NCI-H446 (cell line): ENCODE data around the gene MOGAT1.
A peak's percentile ranks its signal among the peaks of the same experiment; 100 is the strongest.
"Not testable (repeated sequence)": the region's sequence is repeated elsewhere in the genome, so short reads cannot be mapped to it uniquely, and the experiment has no call there.

Experiments
- DNase-seq, 2 experiments: peaks; one replicate each; lab custom pipeline; 2025; lab: John Stamatoyannopoulos, UW

The MOGAT1 gene

GRCh38 chr2:222710736-222711135 is 39.3 kb downstream of the MOGAT1 start:
- no peak for DNase-seq

- DNase-seq: no peak
Measured at GRCh38 chr2:222711315-222711940, 40.0 kb downstream of the MOGAT1 start.

DNA sequence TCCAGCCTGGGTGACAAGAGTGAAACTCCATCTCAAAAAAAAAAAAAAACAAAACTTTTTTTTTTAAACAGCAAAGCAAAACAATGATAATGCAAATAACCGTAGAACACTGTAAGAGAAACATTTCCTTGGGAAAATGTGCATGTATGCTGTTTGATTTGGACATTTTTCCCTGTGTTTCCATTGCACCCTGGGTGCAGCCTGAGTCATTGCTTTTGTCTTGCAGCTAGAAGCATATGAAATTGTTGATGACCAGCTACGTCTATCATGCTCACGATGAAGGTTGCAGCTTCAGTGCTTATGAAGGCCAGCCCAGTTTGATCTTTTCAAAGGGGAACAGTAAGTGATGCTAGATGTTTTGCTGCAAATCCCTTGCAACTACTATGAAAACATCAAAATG is 41.5 kb downstream of the MOGAT1 start:
- no peak for DNase-seq

GRCh38 chr2:222714361-222715241 is 43.1 kb downstream of the MOGAT1 start:
- peak; percentile 10 to 25 for DNase-seq

DNA sequence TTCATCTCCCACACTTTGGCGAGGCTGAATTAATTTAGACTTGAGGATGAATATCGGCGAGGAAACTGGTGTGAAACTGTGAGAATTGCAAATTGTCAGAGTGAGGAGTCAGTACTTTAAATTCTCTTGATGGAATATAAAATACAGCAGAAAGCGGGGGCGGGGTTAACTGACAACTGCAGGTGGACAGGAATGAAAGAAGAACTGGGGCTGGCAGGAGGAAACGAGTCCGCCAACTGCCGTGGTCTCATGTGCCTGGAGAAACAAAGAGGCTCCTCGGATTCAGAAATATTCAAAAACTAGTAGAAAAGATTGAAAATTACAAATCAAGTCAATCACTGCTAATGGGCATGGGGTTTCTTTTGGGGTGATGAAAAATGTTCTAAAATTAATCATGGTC is 44.3 kb downstream of the MOGAT1 start:
- no peak for DNase-seq

DNA sequence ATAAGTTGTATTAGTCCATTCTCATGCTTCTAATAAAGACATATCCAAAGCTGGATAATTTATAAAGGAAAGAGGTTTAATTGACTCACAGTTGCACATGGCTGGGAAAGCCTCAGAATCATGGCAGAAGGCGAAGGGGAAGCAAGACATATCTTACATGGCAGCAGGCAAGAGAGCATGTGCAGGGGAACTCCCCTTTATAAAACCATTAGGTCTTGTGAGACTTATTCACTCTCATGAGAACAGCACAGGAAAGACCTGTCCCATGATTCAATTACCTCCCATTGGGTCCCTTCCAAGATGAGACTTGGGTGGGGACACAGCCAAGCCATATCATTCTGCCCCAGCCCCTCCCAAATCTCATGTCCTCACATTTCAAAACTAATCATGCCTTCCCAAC is 48.3 kb downstream of the MOGAT1 start:
- DNase-seq: not testable (repeated sequence)

- DNase-seq: not testable (repeated sequence)
Measured at GRCh38 chr2:222721597-222721996, 50.1 kb downstream of the MOGAT1 start.

DNA sequence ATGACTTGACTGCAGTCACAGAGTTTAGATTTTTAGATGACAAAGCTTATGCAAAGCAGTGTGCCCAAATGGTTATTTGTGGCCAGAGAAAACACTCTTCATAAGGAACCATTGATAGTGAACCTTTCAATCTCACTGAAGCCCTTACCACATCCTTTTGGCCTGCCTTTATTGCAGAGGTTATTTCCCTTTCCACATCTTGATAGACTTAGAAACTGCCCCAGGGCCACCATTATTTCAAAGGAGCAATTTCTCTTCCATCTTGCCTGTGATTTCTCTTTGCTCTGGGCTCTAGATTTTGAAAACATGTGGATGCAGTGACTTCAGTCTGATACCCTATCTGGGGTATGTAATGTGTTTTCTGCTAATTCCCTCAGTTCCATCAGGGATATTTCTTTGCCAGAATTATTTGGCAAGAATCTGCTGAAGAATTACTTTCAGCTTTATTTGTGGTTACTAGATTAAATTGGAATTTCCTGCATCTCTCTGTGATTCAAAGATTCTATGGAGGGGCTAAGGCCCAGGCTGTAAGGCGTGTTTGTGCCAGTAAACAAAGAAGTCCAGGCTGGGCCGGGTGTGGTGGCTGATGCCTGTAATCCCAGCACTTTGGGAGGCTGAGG is 51.0 kb downstream of the MOGAT1 start:
- DNase-seq: no peak

DNA sequence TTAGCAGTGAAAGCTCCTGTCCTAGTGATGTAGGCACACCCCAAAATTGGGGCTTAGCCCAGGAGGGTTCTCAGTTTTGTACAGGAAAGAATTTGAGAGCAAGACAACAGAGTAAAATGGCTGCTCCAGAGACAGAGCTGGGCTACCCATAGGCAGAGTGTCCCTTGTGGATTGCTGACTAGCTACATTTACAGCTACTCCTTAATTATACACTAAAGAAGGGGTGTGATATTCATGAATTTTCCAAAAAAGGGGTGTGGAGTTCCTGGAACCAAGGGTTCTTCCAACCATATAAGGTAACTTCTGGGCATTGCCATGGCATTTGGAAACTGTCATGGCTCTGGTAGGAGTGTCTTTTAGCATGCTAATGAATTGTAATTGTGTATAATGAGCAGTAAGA is 52.8 kb downstream of the MOGAT1 start:
- no peak for DNase-seq

DNA sequence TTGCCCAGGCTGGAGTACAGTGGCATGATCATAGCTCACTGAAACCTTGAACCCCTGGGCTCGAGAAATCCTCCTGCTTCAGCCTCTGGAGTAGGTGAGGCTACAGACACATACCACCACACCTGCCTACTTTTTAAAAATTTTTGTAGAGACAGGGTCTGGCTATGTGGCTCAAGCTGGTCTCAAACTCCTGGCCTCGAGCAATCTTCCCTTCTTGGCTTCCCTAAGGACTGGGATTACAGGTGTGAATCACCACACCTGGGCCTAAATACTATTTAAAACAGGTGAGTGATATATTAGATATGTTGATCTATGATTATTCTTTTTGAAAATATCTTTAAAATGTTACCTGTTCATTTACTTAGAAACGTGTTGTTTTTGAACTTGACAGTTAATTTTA is 57.2 kb downstream of the MOGAT1 start:
- no peak for DNase-seq

- DNase-seq: no peak
Measured at GRCh38 chr2:222730366-222730999, 59.0 kb downstream of the MOGAT1 start.

DNA sequence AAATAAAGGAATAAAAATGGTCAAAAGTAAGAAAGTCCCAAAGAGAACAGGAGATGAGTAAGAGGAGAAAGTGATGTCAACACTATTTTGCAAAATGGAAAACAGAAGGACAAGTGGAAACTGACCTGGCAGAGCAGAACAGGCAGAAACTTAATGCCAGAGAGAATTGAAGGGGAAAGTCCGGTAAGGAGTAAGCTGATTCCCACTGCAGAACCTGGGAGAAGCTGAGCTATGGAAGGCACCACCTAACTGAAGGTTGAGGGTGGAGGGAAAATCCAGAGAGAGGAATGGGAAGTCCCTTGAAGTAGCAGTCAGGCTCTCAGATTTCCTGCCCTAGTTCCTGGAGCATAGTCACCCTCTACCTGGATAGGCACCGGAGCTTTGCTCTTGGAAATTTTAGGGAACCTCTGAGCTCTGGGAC is 59.8 kb downstream of the MOGAT1 start:
- DNase-seq: no peak

DNA sequence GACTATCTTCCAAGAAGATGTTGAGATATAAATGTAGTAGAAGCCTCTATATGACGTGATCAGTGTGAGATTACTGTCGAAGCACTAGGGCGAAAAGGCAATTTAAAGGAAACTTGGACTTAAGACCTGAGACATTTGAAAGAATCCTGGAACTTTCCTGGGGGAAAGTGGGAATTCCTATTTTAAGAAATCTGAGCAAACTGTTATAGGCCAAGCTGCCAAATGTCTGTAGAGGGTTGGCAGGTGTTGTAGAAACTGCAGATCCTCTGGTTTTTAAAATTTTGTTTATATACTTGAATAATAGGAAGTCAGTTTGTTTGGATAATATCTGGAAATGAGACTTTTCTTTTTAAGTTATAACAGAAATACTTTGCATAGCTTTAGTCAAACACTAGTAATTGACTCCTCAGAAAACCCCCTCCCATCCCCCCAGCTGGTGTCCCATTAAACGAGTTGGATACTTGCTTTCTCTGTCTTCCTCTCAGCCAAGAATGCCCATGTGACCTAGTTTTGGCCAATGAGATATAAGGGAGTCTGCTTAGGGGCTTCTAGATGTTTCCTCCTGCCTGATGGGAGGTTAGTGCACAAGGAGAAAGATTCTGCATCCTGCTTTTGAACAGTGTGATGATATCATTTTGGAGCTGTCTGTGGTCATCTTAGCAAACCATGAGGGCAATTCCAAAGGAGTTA is 61.2 kb downstream of the MOGAT1 start:
- DNase-seq: peak in 1 of 2 experiments; percentile 4

DNA sequence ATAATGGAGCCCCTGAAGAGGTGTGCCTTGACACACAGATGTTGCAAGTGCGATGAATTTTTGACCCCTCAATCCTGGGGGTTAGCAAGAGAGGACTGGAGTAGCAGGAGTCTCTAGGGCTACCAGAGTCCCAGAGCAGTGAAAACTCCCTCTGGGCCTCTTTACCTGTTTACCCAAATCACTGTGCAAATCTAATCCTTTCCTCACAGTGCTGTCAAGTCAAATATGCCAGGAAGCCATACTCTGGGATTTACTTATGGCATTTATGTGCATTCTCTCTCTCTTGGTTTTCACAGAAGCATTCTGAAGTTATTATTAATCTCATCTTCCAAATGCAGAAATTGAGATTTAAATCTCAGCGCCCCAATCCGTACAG is 62.0 kb downstream of the MOGAT1 start:
- DNase-seq: no peak

- DNase-seq: no peak
Measured at GRCh38 chr2:222733846-222734702, 62.6 kb downstream of the MOGAT1 start.

DNA sequence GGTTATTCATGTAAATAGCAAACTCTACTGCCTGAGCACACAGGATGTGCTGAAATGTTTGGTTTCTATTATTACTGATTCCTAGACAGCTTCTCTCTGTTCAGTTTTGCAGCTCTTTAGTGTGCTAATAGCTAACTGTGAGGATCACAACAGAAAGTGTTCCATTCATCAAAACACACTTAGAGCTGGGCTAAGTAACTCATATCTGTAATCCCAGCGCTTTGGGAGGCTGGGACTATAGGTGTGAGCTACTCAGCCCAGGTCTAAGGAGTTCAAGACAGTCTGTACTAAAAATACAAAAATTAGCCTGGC is 63.2 kb downstream of the MOGAT1 start:
- no peak for DNase-seq

- no peak for DNase-seq
Measured at GRCh38 chr2:222736301-222736700, 64.8 kb downstream of the MOGAT1 start.

DNA sequence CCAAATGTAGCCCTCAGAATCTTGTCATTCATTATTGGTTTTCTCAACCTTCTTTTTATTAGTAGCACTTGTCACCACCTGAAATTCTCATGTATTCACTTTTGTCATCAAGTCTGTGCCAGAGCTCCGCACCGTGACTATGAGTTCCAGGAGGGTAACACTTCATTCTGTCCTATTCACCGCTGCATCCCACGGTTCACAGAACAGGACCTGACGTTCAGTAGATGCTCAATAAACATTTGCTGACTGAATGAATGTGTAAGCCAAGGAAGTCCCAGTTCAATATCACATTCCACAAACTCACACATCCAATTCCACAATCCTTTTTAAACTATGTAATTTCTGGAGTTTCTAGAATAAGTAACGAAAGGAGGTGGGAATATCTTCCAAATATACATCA is 65.5 kb downstream of the MOGAT1 start:
- no peak for DNase-seq

DNA sequence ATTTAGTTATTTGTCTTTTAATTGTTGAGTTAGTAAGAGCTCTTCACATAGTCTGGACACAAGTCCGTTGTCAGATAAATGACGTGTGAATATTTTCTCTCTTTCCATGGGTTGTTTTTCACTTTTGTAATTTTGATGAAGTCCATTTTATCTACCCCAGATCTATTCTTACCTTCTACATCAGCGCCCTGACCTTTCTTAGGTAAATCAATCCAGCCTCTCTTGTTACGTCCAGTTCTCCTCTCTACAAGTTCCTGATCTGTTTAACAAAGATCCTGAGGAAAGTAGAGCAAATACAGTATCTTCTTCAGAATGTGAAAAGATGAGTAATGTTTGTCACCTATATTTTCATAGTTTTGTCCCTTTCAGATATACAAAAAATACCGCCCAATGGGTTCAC is 66.9 kb downstream of the MOGAT1 start:
- no peak for DNase-seq

DNA sequence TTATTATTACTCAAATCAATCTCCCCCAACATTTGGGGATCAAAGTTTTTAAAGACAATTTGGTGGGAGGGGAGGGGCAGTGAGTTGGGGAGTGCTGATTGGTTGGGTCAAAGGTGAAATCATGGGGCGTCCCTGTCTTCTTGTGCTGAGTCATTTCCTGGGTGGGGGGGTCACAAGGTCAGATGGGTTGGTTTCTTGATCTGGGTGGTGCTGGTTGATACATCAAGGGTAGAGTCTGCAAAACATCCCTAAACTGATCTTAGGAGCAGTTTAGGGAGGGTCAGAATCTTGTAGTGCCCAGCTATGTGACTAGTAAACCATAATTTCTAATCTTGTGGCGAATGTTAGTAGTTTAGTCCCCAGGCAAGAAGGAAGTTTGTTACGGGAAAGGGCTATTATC is 67.4 kb downstream of the MOGAT1 start:
- DNase-seq: no peak

DNA sequence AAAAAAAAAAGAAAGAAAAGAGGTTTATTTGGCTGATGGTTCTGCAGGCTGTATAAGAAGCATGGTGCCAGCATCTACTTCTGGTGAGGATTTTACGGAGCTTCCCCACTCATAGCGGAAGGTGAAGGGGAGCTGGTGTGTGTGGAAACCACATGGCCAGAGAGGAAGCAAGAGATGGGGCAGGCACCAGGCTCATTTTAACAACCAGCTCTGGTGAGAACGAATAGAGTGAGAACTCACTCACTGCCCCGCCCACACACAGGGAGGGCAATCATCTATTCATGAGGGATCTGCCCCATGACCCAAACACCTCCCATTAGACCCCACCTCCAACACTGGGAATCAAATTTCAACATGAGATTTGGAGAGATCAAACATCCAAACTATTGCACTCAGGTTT is 68.5 kb downstream of the MOGAT1 start:
- DNase-seq: no peak
